Loucy (cell line): Measurements from ENCODE around the gene LMF1.

Source experiments
- H2AFZ ChIP-seq: fragments of 200-600 bp; sonication (generic); 2 replicates; pipeline ENCODE4 v1.6.0; 2016; ENCODE audit warnings: antibody characterized with exemption, mild to moderate bottlenecking, low read length, moderate library complexity
- H3F3A ChIP-seq: fragments of 200-600 bp; 2 replicates; pipeline ENCODE4 v1.6.0; 2016; ENCODE audit warnings: antibody characterized with exemption, low read depth, mild to moderate bottlenecking
- H3K27me3 ChIP-seq: fragments of 200-600 bp; sonication (generic); 2 replicates; pipeline ENCODE4 v1.6.1; 2014; ENCODE audit warnings: low read length, mild to moderate bottlenecking; ENCODE audit not compliant: insufficient read depth, poor library complexity, severe bottlenecking
- H3K36me3 ChIP-seq: fragments of 200-600 bp; sonication (generic); 2 replicates; pipeline ENCODE4 v1.6.1; 2016; ENCODE audit warnings: low read length; ENCODE audit not compliant: insufficient read depth
- H3K4me1 ChIP-seq: fragments of 200-600 bp; sonication (generic); 2 replicates; pipeline ENCODE4 v1.5.1; 2014; ENCODE audit warnings: low read length, mild to moderate bottlenecking; ENCODE audit not compliant: insufficient read depth, poor library complexity, severe bottlenecking
- H3K4me2 ChIP-seq: fragments of 200-600 bp; sonication (generic); 2 replicates; pipeline ENCODE4 v1.6.0; 2014; ENCODE audit warnings: antibody characterized with exemption, low read length, low read depth, mild to moderate bottlenecking; ENCODE audit not compliant: poor library complexity, severe bottlenecking
- H3K4me3 ChIP-seq: fragments of 200-600 bp; sonication (generic); 2 replicates; pipeline ENCODE4 v1.5.1; 2014; ENCODE audit warnings: low read length, mild to moderate bottlenecking, mixed read lengths; ENCODE audit not compliant: poor library complexity, severe bottlenecking
- H3K79me2 ChIP-seq: fragments of 200-600 bp; sonication (generic); 2 replicates; pipeline ENCODE4 v1.6.1; 2014; ENCODE audit warnings: low read length; ENCODE audit not compliant: insufficient read depth
- H3K9ac ChIP-seq: fragments of 200-600 bp; sonication (generic); 2 replicates; pipeline ENCODE4 v1.6.0; 2014; ENCODE audit warnings: mild to moderate bottlenecking, low read depth, low read length, moderate library complexity; ENCODE audit not compliant: poor library complexity, severe bottlenecking
- H3K9me2 ChIP-seq: fragments of 200-600 bp; sonication (generic); replicated peaks from 2 replicates; pipeline ENCODE4 v1.6.1; 2016; ENCODE audit warnings: low read depth, low read length, mixed read lengths
- H3K9me3 ChIP-seq: fragments of 200-600 bp; sonication (generic); 2 replicates; pipeline ENCODE4 v1.6.1; 2014; ENCODE audit warnings: mild to moderate bottlenecking, antibody characterized with exemption, low read length, low read depth; ENCODE audit not compliant: insufficient read depth
- H4K20me1 ChIP-seq: fragments of 200-600 bp; sonication (generic); 2 replicates; pipeline ENCODE4 v1.6.0; 2014; ENCODE audit warnings: antibody characterized with exemption, low read length, mild to moderate bottlenecking; ENCODE audit not compliant: insufficient read depth, poor library complexity, severe bottlenecking
- EZH2phosphoT487 ChIP-seq: fragments of 200-600 bp; IDR thresholded peaks from 2 replicates; pipeline ENCODE4 v1.6.1; 2018; ENCODE audit warnings: antibody characterized with exemption, mild to moderate bottlenecking, moderate library complexity, borderline replicate concordance
- TF ChIP-seq, protein P1 (sequence below): fragments of 200-600 bp; sonication (generic); conservative IDR thresholded peaks from 2 replicates; pipeline ENCODE4 v1.5.1; 2014; ENCODE audit warnings: mild to moderate bottlenecking, antibody characterized with exemption, low read length

LMF1 gene

DNA sequence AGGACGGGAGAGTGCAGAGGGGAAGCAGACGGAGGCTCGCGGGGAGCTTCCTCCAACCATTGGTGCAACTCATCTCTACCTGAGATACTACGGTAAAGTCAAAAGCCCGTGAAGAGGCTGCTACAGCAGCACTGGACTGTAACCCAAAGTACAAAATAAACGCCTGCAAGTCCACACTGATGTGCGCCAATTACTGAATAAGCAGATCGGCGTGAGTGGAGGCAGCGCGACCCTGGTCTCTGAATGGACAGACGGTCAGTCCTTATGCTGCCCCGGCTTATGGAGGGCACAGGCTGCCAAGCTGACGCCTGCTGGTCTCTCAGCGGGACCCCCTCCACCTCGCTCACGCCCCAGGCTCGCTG, 58.5 kb downstream of the LMF1 start:
- Histone ChIP-seq H3K9me3 (no peaks in the 10 kb centered on the region), H3K4me3 (no peak overlapping the region), H2AFZ (no peak overlapping the region), H3K27me3 (no peaks in the 10 kb centered on the region), H3K4me2 (no peak overlapping the region), H3K79me2 (no peaks in the 10 kb centered on the region), H4K20me1 (no peaks in the 10 kb centered on the region), H3K9ac (no peak overlapping the region), H3K9me2 (no peaks in the 10 kb centered on the region), H3K36me3 (no peaks in the 10 kb centered on the region), H3K4me1 (no peaks in the 10 kb centered on the region), H3F3A (no peaks in the 10 kb centered on the region)
- no peak for TF ChIP-seq EZH2phosphoT487
- TF ChIP-seq, protein P1, sequence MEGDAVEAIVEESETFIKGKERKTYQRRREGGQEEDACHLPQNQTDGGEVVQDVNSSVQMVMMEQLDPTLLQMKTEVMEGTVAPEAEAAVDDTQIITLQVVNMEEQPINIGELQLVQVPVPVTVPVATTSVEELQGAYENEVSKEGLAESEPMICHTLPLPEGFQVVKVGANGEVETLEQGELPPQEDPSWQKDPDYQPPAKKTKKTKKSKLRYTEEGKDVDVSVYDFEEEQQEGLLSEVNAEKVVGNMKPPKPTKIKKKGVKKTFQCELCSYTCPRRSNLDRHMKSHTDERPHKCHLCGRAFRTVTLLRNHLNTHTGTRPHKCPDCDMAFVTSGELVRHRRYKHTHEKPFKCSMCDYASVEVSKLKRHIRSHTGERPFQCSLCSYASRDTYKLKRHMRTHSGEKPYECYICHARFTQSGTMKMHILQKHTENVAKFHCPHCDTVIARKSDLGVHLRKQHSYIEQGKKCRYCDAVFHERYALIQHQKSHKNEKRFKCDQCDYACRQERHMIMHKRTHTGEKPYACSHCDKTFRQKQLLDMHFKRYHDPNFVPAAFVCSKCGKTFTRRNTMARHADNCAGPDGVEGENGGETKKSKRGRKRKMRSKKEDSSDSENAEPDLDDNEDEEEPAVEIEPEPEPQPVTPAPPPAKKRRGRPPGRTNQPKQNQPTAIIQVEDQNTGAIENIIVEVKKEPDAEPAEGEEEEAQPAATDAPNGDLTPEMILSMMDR: no peak

DNA sequence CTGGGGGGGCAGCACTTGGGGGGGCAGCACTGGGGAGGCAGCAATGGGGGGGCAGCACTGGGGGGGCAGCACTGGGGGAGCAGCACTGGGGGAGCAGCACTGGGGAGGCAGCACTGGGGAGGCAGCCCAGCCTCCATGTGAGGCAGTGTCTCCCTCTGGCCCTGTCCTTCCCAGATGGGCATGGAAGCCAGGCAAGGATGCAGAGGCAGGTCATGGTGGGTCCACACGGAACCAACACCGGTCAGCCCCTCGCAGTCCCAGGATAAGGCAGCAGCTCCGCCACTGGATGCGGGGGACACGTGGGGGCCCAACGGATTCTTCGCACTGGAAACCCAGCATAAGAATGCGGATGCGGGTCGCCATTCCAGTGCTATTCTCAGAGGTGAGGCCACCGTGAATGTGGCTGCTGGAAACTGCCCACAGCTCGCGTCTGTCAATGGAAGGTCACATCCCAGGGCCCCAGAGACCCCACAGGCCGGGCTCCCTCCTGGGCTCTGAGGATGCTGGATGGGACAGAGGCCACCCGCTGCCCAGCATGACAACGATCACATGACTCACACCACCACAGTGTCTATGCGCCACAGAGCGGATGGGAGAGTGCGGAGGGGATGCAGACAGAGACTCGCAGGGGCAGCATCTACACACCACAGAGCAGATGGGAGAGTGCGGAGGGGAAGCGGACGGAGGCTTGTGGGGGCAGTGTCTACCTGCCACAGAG, 59.0 kb downstream of the LMF1 start:
- no peaks in the 10 kb centered on the region for H3K4me1 ChIP-seq
- H3K9me3 ChIP-seq: no peaks in the 10 kb centered on the region
- H2AFZ ChIP-seq: no peak overlapping the region
- H3K79me2 ChIP-seq: no peaks in the 10 kb centered on the region
- H4K20me1 ChIP-seq: no peaks in the 10 kb centered on the region
- no peaks in the 10 kb centered on the region for H3K27me3 ChIP-seq
- no peak overlapping the region for H3K9ac ChIP-seq
- H3K36me3 ChIP-seq: no peaks in the 10 kb centered on the region
- no peaks in the 10 kb centered on the region for H3F3A ChIP-seq
- no peaks in the 10 kb centered on the region for H3K9me2 ChIP-seq
- no peak overlapping the region for H3K4me3 ChIP-seq
- TF ChIP-seq EZH2phosphoT487: no peak
- TF ChIP-seq, protein P1: no peak
- no peak overlapping the region for H3K4me2 ChIP-seq

- no peaks in the 10 kb centered on the region for H3K79me2 ChIP-seq
- no peak for TF ChIP-seq EZH2phosphoT487
- TF ChIP-seq, protein P1: no peak
- H3K9ac ChIP-seq: no peak overlapping the region
Observed at GRCh38 chr16:911101-911500, 59.7 kb downstream of the LMF1 start.

More at GRCh38 chr16:911101-911500, 59.7 kb downstream of the LMF1 start:
- Histone ChIP-seq H3K4me3 (no peak overlapping the region), H3F3A (no peaks in the 10 kb centered on the region), H3K9me2 (no peaks in the 10 kb centered on the region), H3K4me1 (no peaks in the 10 kb centered on the region), H3K4me2 (no peak overlapping the region), H3K9me3 (no peaks in the 10 kb centered on the region), H4K20me1 (no peaks in the 10 kb centered on the region), H3K36me3 (no peaks in the 10 kb centered on the region), H2AFZ (no peak overlapping the region), H3K27me3 (no peaks in the 10 kb centered on the region)
